ENCODE results near the gene MAP2K2. TPM values are rescaled to one million over a fixed set of nuclear protein-coding genes. Genes with fewer than 3 reads are reported as not detected.

MAP2K2 gene
- total and polyA plus RNA-seq, 2 donors, result 54.7 to 103 TPM

GRCh38 chr19:4061683-4062418, 62.1 kb downstream of the MAP2K2 start:
- Histone ChIP-seq H3K36me3 (ENCODE audit: insufficient read depth) (no peaks in the 10 kb centered on the region), H3K27ac (ENCODE audit: low read depth) (peak overlapping the region; percentile 87), H3K4me1 (ENCODE audit: insufficient read depth) (peaks cover 7% of the 10 kb centered on the region), H3K4me3 (ENCODE audit: low read depth, low read length) (peak overlapping the region; percentile 26)
- DNase-seq (ENCODE audit: extremely low spot score), result no peak
- 66% methylated on average over 29 of the region's 29 CpGs for whole genome bisulfite sequencing

GRCh38 chr19:4061178-4061682, 62.7 kb downstream of the MAP2K2 start:
- 28% methylated on average over 23 of the region's 23 CpGs for WGBS
- Histone ChIP-seq H3K36me3 (ENCODE audit: insufficient read depth) (no peaks in the 10 kb centered on the region), H3K4me3 (ENCODE audit: low read depth, low read length) (peak overlapping the region; percentile 26), H3K4me1 (ENCODE audit: insufficient read depth) (peaks cover 7% of the 10 kb centered on the region), H3K27ac (ENCODE audit: low read depth) (peak overlapping the region; percentile 87)
- DNase-seq (ENCODE audit: extremely low spot score), result no peak

GRCh38 chr19:4060621-4061177, 63.2 kb downstream of the MAP2K2 start:
- no peak for DNase-seq (ENCODE audit: extremely low spot score)
- 79% methylated on average over 16 of the region's 16 CpGs for WGBS
- peak overlapping the region; percentile 87 for H3K27ac ChIP-seq (ENCODE audit: low read depth)
- H3K4me3 ChIP-seq (ENCODE audit: low read depth, low read length), result peak overlapping the region; percentile 20
- peaks cover 7% of the 10 kb centered on the region for H3K4me1 ChIP-seq (ENCODE audit: insufficient read depth)
- H3K36me3 ChIP-seq (ENCODE audit: insufficient read depth), result no peaks in the 10 kb centered on the region

GRCh38 chr19:4059891-4060620, 63.9 kb downstream of the MAP2K2 start:
- WGBS, result 54% methylated on average over 42 of the region's 42 CpGs
- Histone ChIP-seq H3K4me1 (ENCODE audit: insufficient read depth) (peaks cover 7% of the 10 kb centered on the region), H3K36me3 (ENCODE audit: insufficient read depth) (no peaks in the 10 kb centered on the region), H3K4me3 (ENCODE audit: low read depth, low read length) (peak overlapping the region; percentile 16), H3K27ac (ENCODE audit: low read depth) (peak overlapping the region; percentile 97)
- DNase-seq (ENCODE audit: extremely low spot score), result no peak

- peak overlapping the region; percentile 16 for H3K4me3 ChIP-seq (ENCODE audit: low read depth, low read length)
Observed at GRCh38 chr19:4059453-4059871, 64.5 kb downstream of the MAP2K2 start.

GRCh38 chr19:4058693-4059452, 65.0 kb downstream of the MAP2K2 start:
- Histone ChIP-seq H3K4me3 (ENCODE audit: low read depth, low read length) (peak overlapping the region; percentile 30), H3K4me1 (ENCODE audit: insufficient read depth) (peaks cover 7% of the 10 kb centered on the region), H3K36me3 (ENCODE audit: insufficient read depth) (peaks cover 4% of the 10 kb centered on the region), H3K27ac (ENCODE audit: low read depth) (peak overlapping the region; percentile 97)
- WGBS, result 40% methylated on average over 30 of the region's 30 CpGs
- no peak for DNase-seq (ENCODE audit: extremely low spot score)

More at GRCh38 chr19:4059453-4059871, 64.5 kb downstream of the MAP2K2 start:
- no peak for DNase-seq (ENCODE audit: extremely low spot score)
- peaks cover 7% of the 10 kb centered on the region for H3K4me1 ChIP-seq (ENCODE audit: insufficient read depth)
- H3K36me3 ChIP-seq (ENCODE audit: insufficient read depth), result no peaks in the 10 kb centered on the region
- peak overlapping the region; percentile 97 for H3K27ac ChIP-seq (ENCODE audit: low read depth)
- WGBS, result 39% methylated on average over 19 of the region's 19 CpGs

- 31% methylated on average over 22 of the region's 22 CpGs for WGBS
- DNase-seq (ENCODE audit: extremely low spot score), result no peak
- Histone ChIP-seq H3K27ac (ENCODE audit: low read depth) (peak overlapping the region; percentile 97), H3K36me3 (ENCODE audit: insufficient read depth) (peaks cover 6% of the 10 kb centered on the region), H3K4me1 (ENCODE audit: insufficient read depth) (peaks cover 7% of the 10 kb centered on the region), H3K4me3 (ENCODE audit: low read depth, low read length) (peak overlapping the region; percentile 30)
Observed at GRCh38 chr19:4057931-4058692, 65.8 kb downstream of the MAP2K2 start.

GRCh38 chr19:4055209-4055552, 68.7 kb downstream of the MAP2K2 start:
- Histone ChIP-seq H3K4me3 (ENCODE audit: low read depth, low read length) (no peak overlapping the region), H3K36me3 (ENCODE audit: insufficient read depth) (peaks cover 6% of the 10 kb centered on the region), H3K27ac (ENCODE audit: low read depth) (no peak overlapping the region), H3K4me1 (ENCODE audit: insufficient read depth) (peaks cover 7% of the 10 kb centered on the region)
- 95% methylated on average over 20 of the region's 20 CpGs for WGBS
- no peak for DNase-seq (ENCODE audit: extremely low spot score)

GRCh38 chr19:4054441-4055208, 69.3 kb downstream of the MAP2K2 start:
- H3K27ac ChIP-seq (ENCODE audit: low read depth), result no peak overlapping the region
- peaks cover 6% of the 10 kb centered on the region for H3K36me3 ChIP-seq (ENCODE audit: insufficient read depth)
- no peak overlapping the region for H3K4me3 ChIP-seq (ENCODE audit: low read depth, low read length)
- no peak for DNase-seq (ENCODE audit: extremely low spot score)
- peaks cover 4% of the 10 kb centered on the region for H3K4me1 ChIP-seq (ENCODE audit: insufficient read depth)
- WGBS, result 97% methylated on average over 91 of the region's 91 CpGs

- H3K36me3 ChIP-seq (ENCODE audit: insufficient read depth), result peaks cover 6% of the 10 kb centered on the region
- H3K4me1 ChIP-seq (ENCODE audit: insufficient read depth), result no peaks in the 10 kb centered on the region
Observed at GRCh38 chr19:4053423-4054324, 70.2 kb downstream of the MAP2K2 start.

GRCh38 chr19:4052993-4053422, 70.9 kb downstream of the MAP2K2 start:
- Histone ChIP-seq H3K27ac (ENCODE audit: low read depth) (no peak overlapping the region), H3K36me3 (ENCODE audit: insufficient read depth) (peaks cover 6% of the 10 kb centered on the region), H3K4me3 (ENCODE audit: low read depth, low read length) (no peak overlapping the region), H3K4me1 (ENCODE audit: insufficient read depth) (no peaks in the 10 kb centered on the region)
- no peak for DNase-seq (ENCODE audit: extremely low spot score)
- WGBS, result 34% methylated on average over 13 of the region's 13 CpGs

More at GRCh38 chr19:4053423-4054324, 70.2 kb downstream of the MAP2K2 start:
- DNase-seq (ENCODE audit: extremely low spot score), result no peak
- no peak overlapping the region for H3K27ac ChIP-seq (ENCODE audit: low read depth)
- WGBS, result 91% methylated on average over 82 of the region's 82 CpGs
- H3K4me3 ChIP-seq (ENCODE audit: low read depth, low read length), result no peak overlapping the region

All from urinary bladder (tissue), 4 donors.